Stomach (tissue), 9 donors: ENCODE measurements around the gene HS6ST1. TPM values are rescaled to one million over a fixed set of nuclear protein-coding genes. Genes with fewer than 3 reads are reported as not detected.

ENCODE experiments used
- DNase-seq, 2 donors: peaks; one replicate each; pipeline versions ENCODE4 v3.0.0 to v3.0.0-alpha.2; 2013 to 2019
- H3K27ac ChIP-seq, 5 donors: fragments of 200-600 bp in 4 of 5; sonication (generic) in 4 of 5; one replicate each; pipeline ENCODE4 v1.5.1; 2013 to 2019; ENCODE audit warnings: mild to moderate bottlenecking in 1 of 5, moderate library complexity in 1 of 5
- H3K27me3 ChIP-seq, 3 donors: fragments of 200-600 bp; sonication (generic); one replicate each; pipeline ENCODE4 v1.5.1; 2017 to 2019; ENCODE audit warnings: mixed run types in 1 of 3
- H3K36me3 ChIP-seq, 4 donors: fragments of 200-600 bp; sonication (generic); 1 replicate in 3 of 4; 2 replicates in 1 of 4; pipeline ENCODE4 v1.5.1; 2016 to 2019
- H3K4me1 ChIP-seq, 4 donors: fragments of 200-600 bp; sonication (generic); one replicate each; pipeline ENCODE4 v1.5.1; 2016 to 2019
- H3K4me3 ChIP-seq, 4 donors: fragments of 200-600 bp; sonication (generic) in 3 of 4; one replicate each; pipeline ENCODE4 v1.5.1; 2016 to 2019; ENCODE audit warnings: mild to moderate bottlenecking in 1 of 4
- H3K9me3 ChIP-seq, 4 donors: fragments of 200-600 bp; sonication (generic); one replicate each; pipeline ENCODE4 v1.5.1; 2016 to 2019
- EP300 ChIP-seq: sonication (generic); formaldehyde crosslinking; IDR thresholded peaks from one replicate; pipeline ENCODE4 v1.6.1; 2017; ENCODE audit warnings: antibody characterized with exemption
- POLR2A ChIP-seq, 4 donors: fragments of 450-650 bp; IDR thresholded peaks; one replicate each; pipeline ENCODE4 v1.6.1; 2016; ENCODE audit warnings: antibody characterized with exemption in 4 of 4, control low read depth in 2 of 4, mild to moderate bottlenecking in 1 of 4, moderate library complexity in 1 of 4
- POLR2AphosphoS5 ChIP-seq, 3 donors: sonication (generic); formaldehyde crosslinking; IDR thresholded peaks; one replicate each; pipeline ENCODE4 v1.6.1; 2016; ENCODE audit warnings: antibody characterized with exemption in 3 of 3
- WGBS, 5 donors: extraction: QIAGEN DNeasy Blood & Tissue Kit in 3 of 5; methylation state at CpG; one replicate each; pipeline versions ENCODE4 v1.1.5 to v1.1.7; 2013 to 2018; 5-methylcytosine and 5-hydroxymethylcytosine counted together
- intact Hi-C: fragments of 100-400 bp; cut with DNase I; formaldehyde crosslinking; loops from one replicate; pipeline ENCODE4 v1.15.1; 2023; ENCODE audit warnings: low total_unique reads
- polyA plus RNA-seq, 3 donors: library from polyadenylated mRNA; stranded (reverse); fragments of 200-250 nt; gene quantifications; one replicate each; pipeline ENCODE4 v1.2.3, GENCODE V29; 2013
- total RNA-seq, 5 donors: library from RNA; depleted of rRNA; stranded (reverse); fragments of >200 nt; gene quantifications; one replicate each; pipeline versions ENCODE4 v1.1.0 to v1.2.3, GENCODE V29; 2014 to 2016
- TF ChIP-seq, protein P1 (sequence below), 7 experiments: fragments of 450-650 bp in 4 of 7; fragments of 200-600 bp in 3 of 7; sonication (generic) in 3 of 7; IDR thresholded peaks; one replicate each; pipeline ENCODE4 v1.5.1; 2016 to 2019; ENCODE audit warnings: antibody characterized with exemption in 7 of 7, control low read depth in 2 of 7, mild to moderate bottlenecking in 1 of 7
- donor health status: healthy with polysubstance abuse.
- donor health status: Bipolar disorder and iron deficiency.
- donor health status: healthy.

Gene HS6ST1
- total and polyA plus RNA-seq, 8 donors, result 2.9 to 178 (median 12.8) TPM

DNA sequence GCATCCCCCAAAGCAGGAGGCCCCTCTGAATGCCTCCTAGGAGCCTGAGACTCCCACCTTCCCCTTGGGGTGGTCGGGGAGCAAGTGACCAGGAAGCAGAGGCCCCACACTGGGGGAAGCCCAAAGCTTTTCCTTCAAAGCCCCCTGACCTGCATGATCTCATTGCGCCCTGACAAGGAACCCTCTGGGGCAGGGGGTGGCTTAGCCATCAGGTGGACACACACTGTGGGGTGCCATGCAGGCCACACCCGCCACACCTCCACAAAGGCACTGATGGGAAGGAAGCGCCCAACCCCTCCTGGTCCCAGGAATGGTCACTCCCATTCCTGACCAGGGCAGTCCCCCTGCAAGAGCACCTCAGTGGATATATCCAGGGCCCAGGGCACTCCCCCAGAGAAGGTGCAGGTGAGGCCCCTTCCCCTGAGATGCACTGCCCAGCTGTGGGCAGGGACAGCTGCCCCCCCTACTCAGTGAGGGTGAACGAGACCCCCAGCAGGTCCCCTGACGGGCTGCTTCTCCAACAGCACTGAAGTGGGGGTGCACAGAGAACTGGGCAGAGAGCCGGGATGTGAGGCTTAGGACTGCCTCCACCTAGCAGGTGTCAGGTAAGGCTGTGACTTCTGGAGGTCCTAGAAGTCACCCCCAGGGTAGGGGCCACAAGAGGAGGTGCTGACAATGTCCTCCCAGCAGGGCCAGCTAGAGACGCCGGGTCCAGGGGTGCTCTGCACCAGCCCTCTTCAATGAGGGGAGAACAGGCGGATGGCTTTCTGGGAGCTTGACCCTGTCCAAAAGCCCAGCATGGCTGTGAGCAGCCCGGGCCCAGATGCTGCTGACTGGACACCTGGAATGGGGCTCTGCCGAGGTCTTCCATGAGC is 31.5 kb downstream of the HS6ST1 start:
- WGBS, 5 donors, result 84 to 94% (median 91%) methylated on average over 6 to 12 of the region's 12 CpGs
- Histone ChIP-seq H3K4me1 (peaks cover 13 to 53% (median 35%) of the 10 kb centered on the region in 4 donors), H3K9me3 (no peaks in the 10 kb centered on the region), H3K4me3 (no peak overlapping the region), H3K27ac (no peak overlapping the region), H3K27me3 (no peaks in the 10 kb centered on the region), H3K36me3 (peaks cover 0 to 21% (median 18%) of the 10 kb centered on the region in 4 donors)
- DNase-seq, result no peak
- TF ChIP-seq, protein P1, sequence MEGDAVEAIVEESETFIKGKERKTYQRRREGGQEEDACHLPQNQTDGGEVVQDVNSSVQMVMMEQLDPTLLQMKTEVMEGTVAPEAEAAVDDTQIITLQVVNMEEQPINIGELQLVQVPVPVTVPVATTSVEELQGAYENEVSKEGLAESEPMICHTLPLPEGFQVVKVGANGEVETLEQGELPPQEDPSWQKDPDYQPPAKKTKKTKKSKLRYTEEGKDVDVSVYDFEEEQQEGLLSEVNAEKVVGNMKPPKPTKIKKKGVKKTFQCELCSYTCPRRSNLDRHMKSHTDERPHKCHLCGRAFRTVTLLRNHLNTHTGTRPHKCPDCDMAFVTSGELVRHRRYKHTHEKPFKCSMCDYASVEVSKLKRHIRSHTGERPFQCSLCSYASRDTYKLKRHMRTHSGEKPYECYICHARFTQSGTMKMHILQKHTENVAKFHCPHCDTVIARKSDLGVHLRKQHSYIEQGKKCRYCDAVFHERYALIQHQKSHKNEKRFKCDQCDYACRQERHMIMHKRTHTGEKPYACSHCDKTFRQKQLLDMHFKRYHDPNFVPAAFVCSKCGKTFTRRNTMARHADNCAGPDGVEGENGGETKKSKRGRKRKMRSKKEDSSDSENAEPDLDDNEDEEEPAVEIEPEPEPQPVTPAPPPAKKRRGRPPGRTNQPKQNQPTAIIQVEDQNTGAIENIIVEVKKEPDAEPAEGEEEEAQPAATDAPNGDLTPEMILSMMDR (IDR thresholded peaks at IDR 0.05), result no peak
- no peak for TF ChIP-seq POLR2AphosphoS5 (IDR thresholded peaks at IDR 0.05)
- TF ChIP-seq POLR2A (IDR thresholded peaks at IDR 0.05), result no peak
- no peak for TF ChIP-seq EP300
- intact Hi-C loops, result no loop called here

DNA sequence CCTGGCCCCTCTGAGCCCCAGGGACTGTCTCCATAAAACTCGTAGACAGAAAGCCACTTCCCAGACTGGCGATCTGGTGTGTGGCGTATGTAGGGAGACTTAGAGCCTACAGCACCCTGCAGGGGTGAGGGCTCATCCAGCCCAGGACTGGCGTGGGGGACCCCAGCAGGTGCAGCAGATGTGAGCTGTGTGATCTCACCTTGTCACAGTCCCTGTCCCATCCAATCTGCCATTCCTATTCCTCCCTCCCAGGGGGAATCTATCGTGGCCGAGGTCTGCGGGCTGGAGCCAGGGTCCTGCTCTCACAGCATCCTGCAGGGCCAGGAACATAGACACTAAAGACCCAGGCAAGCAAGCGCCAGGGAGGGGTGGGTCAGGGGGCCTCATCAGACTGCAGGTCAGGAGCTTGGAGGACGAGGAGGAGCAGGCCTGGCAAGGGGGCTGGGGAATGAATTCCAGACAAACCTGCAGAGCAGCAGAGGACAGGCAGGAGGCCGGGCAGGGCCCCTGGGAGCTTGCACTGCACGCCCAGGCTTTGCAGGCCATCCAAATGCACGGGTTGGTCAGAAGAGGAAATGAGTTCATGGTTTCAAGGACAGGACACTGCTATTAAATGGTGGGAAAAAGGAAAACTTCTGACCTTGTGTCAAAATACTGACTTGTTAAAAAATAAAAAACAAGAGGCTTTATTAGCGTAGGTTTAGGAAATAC is 32.5 kb downstream of the HS6ST1 start:
- Histone ChIP-seq H3K4me1 (peaks cover 22 to 56% (median 42%) of the 10 kb centered on the region in 4 donors), H3K4me3 (no peak overlapping the region), H3K27me3 (no peaks in the 10 kb centered on the region), H3K9me3 (no peaks in the 10 kb centered on the region), H3K36me3 (peaks cover 0 to 21% (median 18%) of the 10 kb centered on the region in 4 donors), H3K27ac (no peak overlapping the region)
- 79 to 88% (median 80%) methylated on average over 9 to 13 of the region's 13 CpGs for WGBS, 5 donors
- intact Hi-C loops, result no loop called here
- DNase-seq, result no peak
- TF ChIP-seq POLR2AphosphoS5 (IDR thresholded peaks at IDR 0.05), result no peak
- no peak for TF ChIP-seq POLR2A (IDR thresholded peaks at IDR 0.05)
- TF ChIP-seq EP300, result no peak
- TF ChIP-seq, protein P1 (IDR thresholded peaks at IDR 0.05), result no peak

DNA sequence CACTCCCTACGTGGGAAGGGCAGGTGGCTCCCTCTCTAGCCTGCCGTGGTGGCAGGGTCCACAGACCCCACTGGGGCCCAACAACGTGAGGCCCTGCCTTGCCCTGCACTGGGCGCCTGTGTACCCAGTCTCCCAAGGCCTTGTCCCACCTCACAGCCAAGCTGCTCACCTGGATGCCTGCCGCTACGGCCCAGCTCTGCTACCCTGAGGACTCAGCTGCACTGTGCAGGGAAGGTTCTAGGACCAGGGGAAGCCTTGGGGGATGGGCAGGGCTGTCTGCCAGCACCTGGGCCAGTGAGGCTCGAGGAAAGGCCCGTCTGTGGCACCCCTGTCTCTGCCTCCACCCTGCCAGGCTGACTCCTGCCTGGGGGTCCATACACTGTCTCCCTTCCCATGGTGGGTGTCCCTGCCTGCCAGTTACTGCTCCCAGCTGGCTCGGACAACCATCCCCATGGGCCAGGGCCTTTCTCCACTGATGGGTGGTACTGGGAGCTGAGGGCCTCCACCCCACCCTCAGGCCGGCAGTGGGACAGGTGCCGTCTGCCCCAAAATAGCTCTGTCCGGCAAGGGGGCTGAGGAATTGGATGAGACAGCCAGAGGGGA is 33.2 kb downstream of the HS6ST1 start:
- Histone ChIP-seq H3K27me3 (no peaks in the 10 kb centered on the region), H3K4me3 (no peak overlapping the region), H3K4me1 (peaks cover 23 to 63% (median 49%) of the 10 kb centered on the region in 4 donors), H3K27ac (no peak overlapping the region), H3K9me3 (no peaks in the 10 kb centered on the region), H3K36me3 (peaks cover 0 to 21% (median 18%) of the 10 kb centered on the region in 4 donors)
- DNase-seq, result no peak
- no peak for TF ChIP-seq POLR2A (IDR thresholded peaks at IDR 0.05)
- no peak for TF ChIP-seq POLR2AphosphoS5 (IDR thresholded peaks at IDR 0.05)
- TF ChIP-seq EP300, result no peak
- TF ChIP-seq, protein P1 (IDR thresholded peaks at IDR 0.05), result no peak
- intact Hi-C loops, result no loop called here
- 86 to 95% (median 92%) methylated on average over 7 to 12 of the region's 12 CpGs for WGBS, 5 donors

DNA sequence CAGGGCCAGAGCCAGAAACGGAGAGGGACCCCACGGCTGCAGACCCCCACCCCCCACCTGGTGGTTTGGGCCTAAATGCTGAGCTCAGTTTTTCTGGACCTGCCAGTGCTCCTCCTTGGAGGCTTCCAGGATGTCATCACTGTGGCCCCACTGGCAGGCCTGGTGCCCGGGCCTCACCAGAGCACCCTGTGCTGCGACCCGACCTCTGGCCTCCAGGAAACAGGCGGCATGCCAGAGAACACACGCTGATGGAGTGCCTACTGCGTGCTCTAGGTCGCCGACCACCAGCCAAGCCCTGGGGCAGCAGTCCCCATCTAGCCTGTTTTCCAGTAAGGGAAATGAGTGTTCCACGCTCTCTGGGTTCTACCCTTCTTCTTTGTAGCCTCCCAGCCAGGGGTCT is 33.8 kb downstream of the HS6ST1 start:
- H3K9me3 ChIP-seq, result no peaks in the 10 kb centered on the region
- no peaks in the 10 kb centered on the region for H3K27me3 ChIP-seq
- 87 to 95% (median 93%) methylated on average over 3 to 11 of the region's 11 CpGs for WGBS, 5 donors
- no peak for TF ChIP-seq POLR2AphosphoS5 (IDR thresholded peaks at IDR 0.05)
- no peak for TF ChIP-seq POLR2A (IDR thresholded peaks at IDR 0.05)
- TF ChIP-seq, protein P1 (IDR thresholded peaks at IDR 0.05), result no peak
- no peak for TF ChIP-seq EP300
- no peak overlapping the region for H3K27ac ChIP-seq
- H3K4me1 ChIP-seq, result peaks cover 23 to 68% (median 52%) of the 10 kb centered on the region in 4 donors
- intact Hi-C loops, result no loop called here
- no peak for DNase-seq
- H3K4me3 ChIP-seq, result no peak overlapping the region
- peaks cover 0 to 21% (median 17%) of the 10 kb centered on the region in 4 donors for H3K36me3 ChIP-seq
